Stimulated activated CD4-positive, alpha-beta T cell treated with anti-CD3 and anti-CD28 coated beads, Interleukin-15, amount 100 ng/mL, for 24 hours (primary cell): ENCODE data around the gene ELMO3.

ENCODE experiments used
- DNase-seq: peaks from one replicate; pipeline ENCODE4 v3.0.0-alpha.2; 2020

The ELMO3 gene

GRCh38 chr16:67199808-67200198, 872 bp downstream of the ELMO3 start:
- DNase-seq, result no peak

- DNase-seq, result no peak
These were observed 1.6 kb downstream of the ELMO3 start for GRCh38 chr16:67200491-67200890.

- no peak for DNase-seq
These were observed 2.7 kb downstream of the ELMO3 start for GRCh38 chr16:67201411-67202345.

DNA sequence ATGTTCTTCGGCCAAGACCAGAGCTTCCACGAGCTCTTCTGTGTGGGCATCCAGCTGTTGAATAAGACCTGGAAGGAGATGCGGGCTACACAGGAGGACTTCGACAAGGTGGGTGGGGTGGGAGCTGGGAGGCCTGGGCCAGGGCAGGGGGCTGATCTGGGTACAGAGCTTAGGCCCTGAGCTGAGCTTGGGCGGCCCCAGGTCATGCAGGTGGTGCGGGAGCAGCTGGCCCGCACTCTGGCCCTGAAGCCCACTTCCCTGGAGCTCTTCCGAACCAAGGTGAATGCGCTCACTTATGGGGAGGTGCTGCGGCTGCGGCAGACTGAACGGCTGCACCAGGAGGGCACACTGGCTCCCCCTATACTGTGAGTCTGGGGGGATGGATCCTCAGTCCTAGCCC, 3.5 kb downstream of the ELMO3 start:
- DNase-seq, result no peak

DNA sequence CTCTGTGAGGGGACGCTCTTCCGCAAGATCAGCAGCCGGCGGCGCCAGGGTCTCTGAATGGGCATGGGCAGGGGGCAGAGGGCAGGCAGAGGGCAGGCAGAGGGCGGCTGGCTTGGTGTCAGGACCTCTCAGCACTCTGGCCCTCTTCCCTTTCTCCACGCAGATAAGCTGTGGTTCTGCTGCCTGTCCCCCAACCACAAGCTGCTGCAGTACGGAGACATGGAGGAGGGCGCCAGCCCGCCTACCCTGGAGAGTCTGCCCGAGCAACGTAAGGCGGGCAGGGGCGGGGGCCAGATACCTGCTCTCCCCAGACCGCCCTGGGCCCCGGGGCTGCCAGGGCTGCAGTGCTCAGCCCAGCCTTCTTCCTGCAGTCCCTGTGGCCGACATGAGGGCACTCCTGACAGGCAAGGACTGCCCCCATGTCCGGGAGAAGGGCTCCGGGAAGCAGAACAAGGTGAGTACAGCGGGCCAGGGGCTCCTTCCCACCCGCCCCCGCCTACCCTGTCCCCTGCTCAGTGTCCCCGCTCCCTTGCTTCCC, 4.1 kb downstream of the ELMO3 start:
- DNase-seq, result no peak

- no peak for DNase-seq
These were observed 5.1 kb downstream of the ELMO3 start for GRCh38 chr16:67204076-67204475.

DNA sequence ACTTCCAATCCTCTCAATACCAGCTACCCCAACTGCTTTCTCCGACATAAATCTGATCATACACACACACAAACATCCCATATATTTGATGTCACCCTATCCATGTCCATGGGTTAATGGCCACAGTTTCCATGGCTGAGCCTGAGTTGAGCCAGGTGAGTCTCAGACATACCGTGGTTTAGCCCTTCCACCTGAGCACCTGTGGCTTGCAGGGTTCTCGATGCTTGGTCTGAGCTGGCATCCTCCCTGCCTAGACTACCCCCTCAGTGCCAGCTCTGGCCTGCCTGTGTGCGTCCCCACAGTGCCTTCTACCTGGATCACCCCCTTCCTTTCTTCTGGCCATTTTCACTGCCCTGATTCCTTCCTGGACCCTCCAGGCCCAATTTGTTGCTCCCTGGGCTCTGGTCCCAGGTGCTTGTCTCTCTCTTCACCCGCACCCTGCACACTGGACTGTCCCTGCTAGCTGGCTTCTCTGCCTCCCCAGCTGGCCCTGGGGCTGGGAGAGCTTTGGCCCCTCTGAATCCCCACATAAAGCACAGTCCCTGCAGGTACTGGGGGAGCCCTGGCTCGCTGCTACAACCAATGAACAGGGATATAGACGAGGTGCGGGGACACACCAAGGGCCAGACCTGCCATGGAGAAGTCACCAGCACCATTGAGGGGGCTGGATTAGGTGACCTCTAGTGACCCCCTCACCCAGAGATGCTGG, 7.4 kb downstream of the ELMO3 start:
- no peak for DNase-seq

DNA sequence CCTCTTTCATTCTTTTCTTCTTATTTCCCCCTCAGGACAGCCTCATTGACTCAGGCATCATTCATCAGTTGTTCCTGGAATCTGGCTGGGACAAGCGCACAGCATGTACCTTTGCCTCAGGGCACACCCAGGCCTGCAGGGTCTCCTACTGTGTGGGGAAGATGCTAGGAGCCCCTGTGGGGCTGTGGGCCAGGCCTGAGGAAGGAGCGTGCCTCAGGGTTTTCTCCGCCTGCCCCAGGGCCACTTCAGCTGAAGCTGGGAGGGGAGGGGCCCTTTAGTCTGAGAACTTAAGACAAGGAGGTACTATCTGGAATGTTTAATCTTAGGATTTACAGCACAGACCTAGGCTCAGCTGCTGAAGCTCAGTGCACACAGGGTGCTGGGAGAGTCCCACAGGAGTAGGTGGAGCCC, 7.9 kb downstream of the ELMO3 start:
- DNase-seq, result no peak

DNA sequence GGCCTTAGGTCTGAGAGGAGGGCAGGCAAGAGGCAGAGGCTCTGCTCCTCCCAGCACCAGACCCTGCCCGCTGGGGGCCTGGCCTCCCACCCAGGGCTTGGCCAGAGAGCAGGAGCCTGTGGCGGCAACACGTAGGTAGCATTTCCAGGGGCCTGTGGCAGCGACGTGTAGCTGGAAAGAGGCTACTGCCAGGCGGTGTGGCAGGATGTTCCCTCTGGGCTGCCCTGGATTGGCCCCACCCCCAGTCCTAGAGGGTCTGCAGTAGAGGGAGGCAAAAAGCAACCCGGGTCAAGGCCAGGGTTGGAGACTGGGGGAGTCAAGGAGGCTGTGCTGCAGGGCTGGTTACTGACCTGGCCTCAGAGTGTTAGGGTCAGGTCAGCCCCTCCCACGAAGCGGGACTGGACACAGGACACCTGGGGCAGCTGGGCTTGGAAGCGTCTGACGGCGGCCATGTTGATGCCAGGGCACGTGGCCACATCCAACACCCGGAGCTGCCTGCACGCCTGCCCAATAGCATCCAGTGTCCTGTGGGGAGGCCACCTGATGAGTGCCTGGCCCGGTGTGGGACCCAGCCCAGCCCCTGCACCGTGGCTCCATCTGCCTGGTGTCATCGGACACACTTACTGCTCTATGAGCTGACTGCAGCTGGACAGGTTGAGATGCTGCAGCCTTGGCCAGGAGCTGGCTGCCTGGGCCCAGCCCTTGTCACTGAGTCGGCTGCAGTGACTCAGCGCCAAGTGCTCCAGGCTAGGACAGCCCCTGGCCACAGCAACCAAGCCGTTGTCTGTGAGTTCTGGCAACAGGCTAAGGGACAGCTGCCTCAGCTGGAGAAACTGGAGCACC, 8.5 kb downstream of the ELMO3 start:
- no peak for DNase-seq

DNA sequence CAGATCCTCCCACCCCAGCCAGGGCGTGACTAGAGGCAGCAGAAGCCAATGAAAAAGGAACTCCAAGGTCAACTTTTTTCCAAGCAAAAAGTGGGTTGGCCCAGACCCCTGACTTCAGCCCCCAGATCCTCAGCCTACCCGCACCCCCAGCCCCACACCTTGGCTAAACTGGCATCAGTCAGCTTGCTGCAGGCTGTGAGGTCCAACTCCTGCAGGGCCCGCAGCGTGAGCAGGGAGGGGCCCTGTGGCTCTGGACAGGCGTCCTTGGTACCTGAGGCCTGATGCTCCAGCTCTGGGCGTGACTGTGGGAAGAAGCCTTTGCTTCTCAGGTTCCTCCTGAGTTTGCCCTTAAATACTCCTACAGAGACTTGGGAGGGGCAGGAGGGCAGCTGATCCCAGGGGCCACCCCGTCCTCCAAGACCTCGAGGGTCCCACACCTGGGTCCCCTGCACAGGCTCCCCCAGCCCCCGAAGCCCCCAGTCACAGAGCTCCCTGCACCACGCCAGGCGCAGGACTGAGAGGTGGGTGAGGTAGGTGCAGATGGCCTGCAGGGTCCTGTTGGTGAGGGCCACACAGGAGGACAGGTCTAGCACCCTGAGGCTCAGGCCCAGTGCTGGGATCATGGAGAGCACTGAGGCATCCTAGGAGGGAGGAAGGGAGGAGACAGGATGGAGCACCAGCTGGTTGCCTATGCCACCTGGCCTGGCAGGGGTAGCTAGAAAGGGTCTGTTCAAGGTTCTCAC, 9.4 kb downstream of the ELMO3 start:
- no peak for DNase-seq

- DNase-seq, result no peak
These were observed 10.6 kb downstream of the ELMO3 start for GRCh38 chr16:67209565-67209964.

DNA sequence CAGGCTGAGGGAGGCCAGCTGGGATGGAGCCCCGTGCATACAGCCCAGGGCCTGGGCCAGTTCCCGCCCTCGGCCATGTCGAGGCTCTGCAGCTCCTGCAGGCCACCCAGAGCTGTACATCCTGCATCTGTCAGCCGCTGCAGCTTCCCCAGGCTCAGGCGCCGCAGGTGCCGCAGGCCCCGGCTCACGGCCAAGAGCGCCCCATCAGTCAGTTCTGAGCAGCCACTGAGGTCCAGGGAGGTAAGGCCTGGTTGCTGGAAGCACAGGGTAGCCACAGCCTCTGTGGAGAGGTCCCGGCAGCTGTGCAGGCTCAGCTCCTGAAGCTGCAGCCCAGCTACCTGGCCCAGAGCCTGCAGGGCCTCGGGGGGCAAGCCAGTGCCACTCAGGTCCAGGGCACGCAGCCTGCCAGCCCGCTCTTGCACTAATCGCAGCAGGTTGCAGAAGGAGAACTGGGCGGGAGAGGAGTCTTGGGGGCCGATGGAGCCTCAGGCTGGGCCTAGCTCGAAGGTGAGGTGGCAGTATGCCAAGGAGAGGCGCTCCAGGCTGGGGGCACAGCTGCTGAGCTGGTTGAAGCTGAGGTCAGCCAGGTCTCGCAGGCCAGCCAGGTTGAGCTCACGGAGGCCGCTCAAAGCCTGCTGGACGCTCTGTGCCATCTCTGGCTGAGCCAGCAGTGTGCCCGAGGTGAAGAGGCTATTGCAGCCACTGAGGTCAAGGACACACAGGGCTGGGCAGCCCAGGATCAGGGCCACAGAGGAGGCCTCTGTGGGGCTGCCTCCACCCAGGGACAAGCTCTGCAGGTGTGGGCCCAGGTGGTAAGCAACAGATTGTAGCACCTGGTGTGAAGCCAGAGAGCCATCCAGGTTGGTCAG, 11.4 kb downstream of the ELMO3 start:
- DNase-seq, result no peak

DNA sequence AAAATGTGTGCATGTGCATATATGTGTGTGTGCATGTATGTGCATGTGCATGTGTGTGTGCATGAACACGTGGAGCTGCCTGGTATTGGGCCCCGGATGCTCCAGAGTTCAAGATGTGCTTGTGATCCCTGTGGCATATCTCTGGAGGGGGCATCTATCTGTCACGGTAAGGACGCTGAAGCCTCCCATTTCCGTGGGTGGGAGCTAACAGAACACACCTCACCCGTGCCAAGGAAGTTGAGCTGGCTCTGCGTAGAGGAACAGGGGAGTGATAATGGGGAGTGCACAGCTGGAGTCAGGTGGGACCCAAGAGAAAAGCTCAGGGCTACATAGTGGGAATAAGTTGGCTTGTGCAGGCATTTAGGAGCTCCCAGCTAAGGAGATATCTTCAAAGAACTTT, 12.7 kb downstream of the ELMO3 start:
- DNase-seq, result no peak

GRCh38 chr16:67212766-67213165, 13.8 kb downstream of the ELMO3 start:
- DNase-seq, result no peak

- DNase-seq, result no peak
These were observed 14.5 kb downstream of the ELMO3 start for GRCh38 chr16:67213197-67214019.

- DNase-seq, result no peak
These were observed 16.8 kb downstream of the ELMO3 start for GRCh38 chr16:67215706-67216105.

DNA sequence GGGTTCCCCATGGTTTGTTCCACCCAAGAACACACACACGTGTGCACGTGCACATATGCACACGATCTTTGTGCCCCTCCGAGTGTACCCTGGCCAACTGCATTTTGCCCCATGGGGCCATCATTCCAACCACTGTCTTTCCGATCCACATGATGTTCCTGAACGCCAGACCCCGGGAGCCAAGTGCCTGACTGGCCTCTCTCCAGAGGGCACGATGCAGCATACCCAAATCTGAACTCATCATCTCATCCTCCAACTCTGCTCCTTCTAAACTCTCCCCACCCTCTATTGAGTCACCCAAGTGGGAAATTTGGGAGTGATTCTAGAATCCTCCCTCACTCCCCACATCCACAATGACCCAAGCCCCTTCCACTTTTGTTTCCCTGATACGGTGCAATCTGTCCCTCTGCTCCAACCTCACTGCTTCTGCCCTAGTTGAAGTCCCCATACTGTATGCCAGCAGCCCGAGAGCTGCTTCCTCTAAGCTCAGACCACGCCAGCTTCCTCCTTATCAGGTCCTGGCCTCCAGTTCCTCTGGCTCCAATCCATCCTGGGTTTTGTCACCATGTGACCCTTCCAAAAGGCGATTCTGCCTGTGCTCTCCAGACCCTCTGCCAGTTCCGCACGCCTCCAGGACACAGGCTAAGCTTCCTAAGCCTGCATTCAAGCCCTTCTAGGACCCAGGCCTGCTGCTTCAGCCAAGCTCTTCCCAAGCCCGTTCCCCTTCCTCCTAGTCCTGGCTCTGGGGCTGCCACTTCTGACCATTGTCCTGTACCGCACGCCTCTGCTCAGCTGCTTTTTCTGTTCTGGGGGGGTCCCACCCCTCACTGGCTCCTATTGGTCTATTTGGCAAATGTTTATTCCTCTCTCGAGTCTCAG, 17.9 kb downstream of the ELMO3 start:
- DNase-seq, result no peak

DNA sequence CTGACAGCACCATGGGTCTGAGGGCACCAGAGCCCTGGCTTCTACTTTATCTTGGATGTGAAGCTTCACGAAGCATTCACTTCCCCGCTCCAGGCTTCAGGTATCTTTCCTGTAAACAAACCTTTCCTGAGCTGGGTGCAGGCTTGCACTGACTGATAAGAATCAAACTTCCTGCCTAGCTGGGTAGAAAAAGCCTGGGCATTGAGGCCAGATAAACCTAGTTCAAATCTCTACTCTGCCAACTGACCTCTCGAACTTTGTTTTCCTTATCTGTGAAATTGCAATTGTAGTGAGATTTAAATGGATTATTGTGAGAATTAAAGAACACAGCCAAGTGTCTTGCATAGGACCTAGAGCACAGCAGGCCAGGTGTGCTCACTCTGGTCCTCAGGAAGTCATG, 25.1 kb downstream of the ELMO3 start:
- no peak for DNase-seq

DNA sequence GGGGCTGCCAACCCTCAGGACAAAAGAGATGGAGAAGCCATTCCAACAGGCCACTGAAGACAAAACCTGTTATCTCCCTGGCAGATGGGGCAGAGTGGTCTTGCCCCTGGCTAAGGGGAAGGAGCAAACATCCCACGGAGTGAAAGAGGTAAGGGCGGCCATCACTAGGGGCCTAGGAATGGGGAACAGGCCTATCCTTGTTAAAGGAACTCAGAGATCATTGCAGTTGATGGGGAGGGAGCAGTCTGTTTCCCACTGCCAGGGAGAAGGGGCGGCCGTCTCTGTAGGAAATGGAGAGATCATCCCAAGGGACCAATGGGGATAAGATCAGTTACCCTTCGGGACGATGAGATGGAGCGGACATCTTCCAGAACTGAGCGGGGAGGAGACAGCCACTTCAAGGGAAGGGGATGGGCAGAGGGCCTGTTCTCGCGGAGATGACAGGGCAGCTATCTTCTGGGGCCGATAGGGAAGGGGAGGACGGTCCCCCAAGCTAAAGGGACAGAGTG, 27.4 kb downstream of the ELMO3 start:
- no peak for DNase-seq
